ENCODE data around the gene PLCG2.
"Not testable (repeated sequence)": the region's sequence is repeated elsewhere in the genome, so short reads cannot be mapped to it uniquely, and the experiment has no call there.

The PLCG2 gene

DNA sequence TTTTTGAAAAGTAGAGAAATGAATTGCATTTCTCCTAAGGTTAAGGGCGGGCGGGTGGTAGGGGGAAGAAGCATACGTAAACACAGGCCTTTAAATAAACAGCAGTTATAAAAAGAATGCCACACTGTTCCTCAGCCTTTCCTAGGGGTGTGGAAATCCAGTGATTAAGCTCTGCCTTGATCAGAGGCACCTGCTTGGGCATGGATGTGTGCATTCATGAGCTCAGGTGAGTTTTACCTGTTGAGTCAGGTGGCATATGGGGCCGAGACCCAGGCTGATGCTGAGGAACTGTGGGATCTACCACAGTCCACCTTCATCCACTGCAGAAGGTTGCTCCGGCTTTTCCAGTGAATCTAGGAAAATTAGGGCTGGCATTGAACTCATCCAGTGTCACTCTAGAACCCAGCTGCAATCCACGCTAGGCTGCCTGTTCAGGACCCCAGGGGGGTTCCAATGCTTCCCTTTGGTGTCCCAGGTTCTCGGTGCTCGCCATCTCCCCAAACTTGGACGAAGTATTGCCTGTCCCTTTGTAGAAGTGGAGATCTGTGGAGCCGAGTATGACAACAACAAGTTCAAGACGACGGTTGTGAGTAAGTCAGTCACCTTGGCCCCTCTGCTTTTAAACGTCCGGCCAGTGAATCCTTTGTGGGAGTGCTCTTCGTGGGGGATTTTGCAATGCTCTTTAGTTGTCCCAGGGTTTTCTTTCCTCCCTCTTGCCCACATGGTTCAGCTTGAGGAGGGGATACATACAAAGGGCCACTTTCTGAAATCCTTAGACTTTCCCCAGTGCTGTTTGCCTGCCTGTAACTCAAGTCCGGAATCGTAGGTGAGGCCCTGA lies 159.5 kb downstream of the PLCG2 start:
- DNase-seq (ENCODE audit: low spot score) = no peak

GRCh38 chr16:81939164-81940056 lies 160.3 kb downstream of the PLCG2 start:
- DNase-seq (ENCODE audit: low spot score) = no peak

- DNase-seq (ENCODE audit: low spot score) = peak; percentile 32
Measured at GRCh38 chr16:81940781-81941560, 161.9 kb downstream of the PLCG2 start.

GRCh38 chr16:81942007-81942601 lies 163.0 kb downstream of the PLCG2 start:
- no peak for DNase-seq (ENCODE audit: low spot score)

GRCh38 chr16:81945665-81946064 lies 166.6 kb downstream of the PLCG2 start:
- no peak for DNase-seq (ENCODE audit: low spot score)

DNA sequence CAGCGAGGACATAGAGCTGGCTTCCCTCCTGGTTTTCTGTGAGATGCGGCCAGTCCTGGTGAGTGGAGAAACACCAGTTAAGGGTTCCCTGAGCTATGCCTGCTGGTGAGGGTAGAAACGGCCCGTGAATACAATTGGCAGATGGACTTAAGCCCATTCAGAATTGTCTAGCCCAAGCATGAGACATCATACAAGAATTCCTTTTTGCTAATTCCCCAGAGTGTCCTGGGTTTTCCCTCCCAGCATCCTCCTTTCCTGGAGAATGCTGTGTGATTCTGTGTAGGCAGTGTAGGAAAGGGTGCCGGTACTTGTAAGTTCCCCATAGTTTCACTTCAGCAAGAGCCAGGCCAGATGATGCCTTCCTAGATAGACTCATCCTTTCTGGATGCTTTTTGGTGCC lies 167.1 kb downstream of the PLCG2 start:
- no peak for DNase-seq (ENCODE audit: low spot score)

- DNase-seq (ENCODE audit: low spot score) = no peak
Measured at GRCh38 chr16:81951564-81951963, 172.5 kb downstream of the PLCG2 start.

DNA sequence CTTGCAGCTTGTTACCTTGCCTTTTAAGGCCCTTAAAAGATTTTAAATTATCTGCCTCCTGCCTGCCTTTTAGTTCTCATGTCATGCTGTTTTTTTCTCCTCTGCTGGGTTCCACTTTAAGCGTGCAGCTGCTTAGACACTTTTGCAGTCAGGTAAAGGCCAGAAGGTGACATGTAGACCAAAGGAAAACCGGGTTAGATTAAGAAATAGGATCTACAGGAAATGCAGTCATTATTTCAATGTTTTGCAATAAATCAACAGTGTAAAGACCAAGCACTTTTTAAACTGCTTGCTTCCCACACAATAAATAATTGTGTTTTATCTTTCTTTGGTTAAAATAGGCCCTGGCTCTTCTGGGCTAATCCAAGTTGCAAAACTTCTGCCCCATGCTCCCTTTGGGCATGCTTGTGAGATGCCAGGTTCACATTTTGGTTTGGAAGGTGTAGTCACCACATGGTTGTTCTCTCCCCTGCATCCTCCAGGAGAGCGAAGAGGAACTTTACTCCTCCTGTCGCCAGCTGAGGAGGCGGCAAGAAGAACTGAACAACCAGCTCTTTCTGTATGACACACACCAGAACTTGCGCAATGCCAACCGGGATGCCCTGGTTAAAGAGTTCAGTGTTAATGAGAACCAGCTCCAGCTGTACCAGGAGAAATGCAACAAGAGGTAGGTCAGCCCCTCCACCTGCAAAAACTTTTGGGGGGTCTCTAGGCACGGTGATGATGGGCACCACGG lies 177.3 kb downstream of the PLCG2 start:
- no peak for DNase-seq (ENCODE audit: low spot score)

GRCh38 chr16:81964808-81965207 lies 185.7 kb downstream of the PLCG2 start:
- DNase-seq (ENCODE audit: low spot score) = no peak

DNA sequence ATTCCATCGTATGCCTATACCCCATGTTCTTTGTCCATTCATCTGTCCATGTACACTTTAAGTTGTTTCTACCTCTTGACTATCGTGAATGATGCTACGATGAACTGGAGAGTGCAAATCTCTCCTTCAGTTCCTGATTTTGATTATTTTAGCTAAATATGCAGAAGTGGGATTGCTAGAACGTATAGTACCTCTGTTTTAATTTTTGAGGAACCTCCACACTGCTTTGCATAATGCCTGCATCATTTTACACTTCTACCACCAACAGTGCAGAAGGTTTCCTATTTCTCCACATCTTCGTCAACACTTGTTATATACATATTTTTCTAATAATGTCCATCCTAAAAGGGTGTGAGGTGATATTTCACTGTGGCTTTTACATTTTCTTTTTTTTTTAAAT lies 188.3 kb downstream of the PLCG2 start:
- DNase-seq (ENCODE audit: low spot score) = no peak

GRCh38 chr16:81971853-81972252 lies 192.8 kb downstream of the PLCG2 start:
- no peak for DNase-seq (ENCODE audit: low spot score)

DNA sequence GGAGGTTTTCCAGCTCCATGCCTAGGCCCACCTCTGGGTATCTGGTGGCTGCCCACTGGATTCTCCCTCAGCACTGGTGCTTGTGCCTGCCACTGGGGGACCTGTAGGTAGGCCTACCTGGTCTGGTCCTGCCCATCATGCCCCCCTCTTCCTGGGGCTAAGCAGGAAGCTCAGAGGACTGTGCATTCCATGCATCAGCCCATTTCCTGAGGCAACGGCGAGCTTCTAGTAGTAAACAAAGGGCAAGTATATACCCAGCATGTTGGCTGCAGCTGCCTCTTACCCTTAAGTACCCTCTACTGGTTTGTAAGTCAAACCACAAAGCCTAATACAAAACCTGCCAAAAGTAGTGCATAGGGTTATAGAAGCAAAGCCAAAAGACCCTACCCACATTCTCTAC lies 194.6 kb downstream of the PLCG2 start:
- DNase-seq (ENCODE audit: low spot score) = no peak

GRCh38 chr16:81975637-81976036 lies 196.5 kb downstream of the PLCG2 start:
- DNase-seq (ENCODE audit: low spot score) = no peak

- not testable (repeated sequence) for DNase-seq (ENCODE audit: low spot score)
Measured at GRCh38 chr16:81977335-81977942, 198.3 kb downstream of the PLCG2 start.

GRCh38 chr16:81987121-81987520 lies 208.0 kb downstream of the PLCG2 start:
- DNase-seq (ENCODE audit: low spot score) = no peak

GRCh38 chr16:81987706-81988105 lies 208.6 kb downstream of the PLCG2 start:
- no peak for DNase-seq (ENCODE audit: low spot score)

DNA sequence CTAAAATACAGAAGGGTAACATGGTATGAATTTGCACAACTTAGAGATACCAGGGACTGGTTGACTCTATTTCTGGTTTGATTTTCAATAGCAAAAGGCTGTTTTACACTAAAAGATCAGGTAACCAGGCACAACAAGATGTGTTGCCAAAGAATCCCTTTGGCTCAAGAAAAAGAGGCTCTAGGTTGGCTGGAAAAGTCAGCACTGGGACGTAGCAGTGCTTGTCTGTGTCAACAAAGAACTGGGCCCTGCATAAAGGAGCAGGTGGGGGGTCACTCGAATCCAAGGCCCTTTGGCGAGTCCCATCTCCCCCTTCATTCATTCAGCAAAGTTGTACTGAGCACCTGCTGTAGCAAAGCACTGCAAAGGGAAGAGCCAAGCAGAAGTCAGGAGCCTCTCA lies 213.8 kb downstream of the PLCG2 start:
- DNase-seq (ENCODE audit: low spot score) = no peak

DNA sequence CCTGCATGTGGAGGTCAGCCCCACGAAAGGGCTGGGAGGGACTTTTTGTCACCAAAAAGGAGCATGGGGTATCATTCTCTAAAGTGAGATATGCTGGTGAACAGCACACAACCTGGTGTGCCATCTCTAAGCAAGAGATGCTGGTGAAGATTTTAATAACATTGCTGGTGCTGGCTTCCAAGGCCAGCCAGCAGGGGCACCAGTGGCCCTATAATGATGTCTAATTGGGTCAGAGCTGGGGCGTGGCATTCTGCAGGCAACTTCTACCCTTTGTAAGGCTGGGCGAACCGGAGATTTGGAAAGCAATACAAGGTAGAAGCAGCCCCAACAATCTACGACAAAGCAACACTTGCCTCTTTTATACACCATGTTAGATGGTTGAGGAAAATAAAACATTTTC lies 215.4 kb downstream of the PLCG2 start:
- no peak for DNase-seq (ENCODE audit: low spot score)

- DNase-seq (ENCODE audit: low spot score) = no peak
Measured at GRCh38 chr16:81995651-81996050, 216.6 kb downstream of the PLCG2 start.

DNA sequence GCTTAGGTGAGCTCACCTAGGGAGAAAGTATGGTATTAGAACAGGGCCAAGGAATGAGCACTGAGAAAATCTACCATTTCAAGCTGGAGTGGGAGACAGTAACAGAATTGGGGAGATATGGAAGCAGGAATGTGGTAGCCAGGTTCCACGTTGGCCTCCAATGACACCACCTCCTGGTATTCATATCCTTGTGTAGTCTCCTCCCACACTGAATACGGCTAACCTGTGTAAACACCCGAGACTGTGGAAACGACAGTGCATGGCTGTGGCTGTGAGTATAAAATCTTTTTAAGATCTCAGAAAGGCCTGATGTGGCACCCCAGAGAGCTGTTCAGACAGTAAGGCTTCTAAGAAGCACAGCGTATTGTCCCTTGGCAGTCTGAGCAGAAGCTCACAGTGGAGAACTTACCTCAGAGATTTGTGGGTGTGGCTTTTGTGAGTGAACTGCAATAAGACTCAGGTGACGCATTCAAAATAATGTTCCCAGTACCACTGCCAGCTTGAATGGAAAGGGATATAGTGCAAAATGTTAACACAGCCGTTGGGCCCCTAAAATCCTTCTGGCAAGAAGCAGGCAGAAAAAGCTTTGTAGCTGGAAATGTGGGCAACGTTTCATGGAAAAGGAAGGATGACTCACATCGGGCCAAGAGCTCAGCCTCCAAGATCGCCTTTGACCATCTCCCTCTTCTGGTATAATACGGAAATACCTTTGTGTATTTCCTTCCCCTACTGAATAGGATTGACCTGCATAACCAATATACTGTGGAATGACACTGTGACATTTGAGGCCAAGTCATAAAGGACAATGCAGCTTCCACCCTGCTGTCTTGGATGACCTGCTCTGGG lies 217.8 kb downstream of the PLCG2 start:
- DNase-seq (ENCODE audit: low spot score) = no peak
